ENCODE results near the gene NVL. TPM values are rescaled to one million over a fixed set of nuclear protein-coding genes. Genes with fewer than 3 reads are reported as not detected.

The NVL gene
- polyA plus RNA-seq, 1 donor from 2014 or later: 77.3 TPM

DNA sequence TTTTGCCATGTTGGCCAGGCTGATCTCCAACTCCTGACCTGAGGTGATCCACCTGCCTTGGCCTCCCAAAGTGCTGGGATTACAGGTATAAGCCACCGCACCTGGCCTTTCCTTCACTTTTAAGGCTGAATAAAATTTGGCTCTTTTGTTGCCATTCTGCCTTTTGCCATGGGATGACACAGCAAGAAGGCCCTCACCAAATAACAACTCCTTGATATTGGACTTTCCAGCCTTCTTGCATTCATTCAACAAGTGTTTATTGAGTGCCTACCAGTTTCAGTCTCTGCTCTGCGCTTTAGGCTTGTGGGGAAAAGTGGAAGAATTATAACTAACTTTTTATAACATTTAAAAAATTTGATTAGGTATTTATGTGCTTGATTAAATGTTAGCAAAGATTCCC is 1.9 kb upstream of the NVL start:
- Histone ChIP-seq H3K27ac (ENCODE audit: low read length) (no peak overlapping the region), H3K4me2 (ENCODE audit: low read length) (no peak overlapping the region), H3K9ac (ENCODE audit: low read length) (no peak overlapping the region)

DNA sequence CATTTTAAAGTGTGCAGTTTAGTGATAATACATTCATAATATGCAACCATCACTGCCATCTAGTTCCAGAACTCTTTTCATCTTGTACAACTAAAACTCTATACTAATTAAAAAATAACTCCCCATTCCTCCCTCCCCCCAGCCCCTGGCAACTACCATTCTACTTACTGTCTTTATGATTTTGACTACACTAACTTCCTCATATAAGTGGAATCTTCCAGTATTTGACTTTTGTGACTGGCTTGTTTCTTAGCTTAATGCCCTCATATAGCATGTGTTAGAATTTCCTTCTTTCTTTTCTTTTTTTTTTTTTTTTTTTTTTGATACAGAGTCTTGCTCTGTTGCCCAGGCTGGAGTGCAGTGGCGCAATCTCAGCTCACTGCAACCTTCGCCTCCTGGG is 1.4 kb upstream of the NVL start:
- Histone ChIP-seq H3K36me3 (ENCODE audit: insufficient read depth, low read length) (no peaks in the 10 kb centered on the region), H3F3A (ENCODE audit: insufficient read depth, low read length, poor library complexity, severe bottlenecking) (peaks cover 3% of the 10 kb centered on the region), H4K20me1 (ENCODE audit: insufficient read depth) (no peaks in the 10 kb centered on the region), H3K9me2 (ENCODE audit: insufficient read depth, low read length) (no peaks in the 10 kb centered on the region), H3K79me2 (replicated peaks; ENCODE audit: insufficient read depth, low read length) (peaks cover 25% of the 10 kb centered on the region), H3K4me3 (ENCODE audit: low read length) (no peak overlapping the region), H3K9ac (ENCODE audit: low read length) (no peak overlapping the region), H3K27ac (ENCODE audit: low read length) (no peak overlapping the region), H3K4me2 (ENCODE audit: low read length) (no peak overlapping the region), H3K27me3 (ENCODE audit: insufficient read depth, low read depth, low read length) (no peaks in the 10 kb centered on the region), H2AFZ (ENCODE audit: low read depth, low read length) (no peak overlapping the region), H3K9me3 (ENCODE audit: low read length) (no peaks in the 10 kb centered on the region)
- TF ChIP-seq RAD21 (conservative IDR thresholded peaks at IDR 0.05): no peak
- no peak for TF ChIP-seq EZH2 (IDR thresholded peaks at IDR 0.05; ENCODE audit: borderline replicate concordance, insufficient read depth, low read length, poor library complexity, severe bottlenecking)
- TF ChIP-seq CTCF (IDR thresholded peaks at IDR 0.05; ENCODE audit: poor library complexity, severe bottlenecking): no peak
- TF ChIP-seq EP300 (conservative IDR thresholded peaks at IDR 0.05; ENCODE audit: poor library complexity, severe bottlenecking): no peak
- TF ChIP-seq, protein P1, sequence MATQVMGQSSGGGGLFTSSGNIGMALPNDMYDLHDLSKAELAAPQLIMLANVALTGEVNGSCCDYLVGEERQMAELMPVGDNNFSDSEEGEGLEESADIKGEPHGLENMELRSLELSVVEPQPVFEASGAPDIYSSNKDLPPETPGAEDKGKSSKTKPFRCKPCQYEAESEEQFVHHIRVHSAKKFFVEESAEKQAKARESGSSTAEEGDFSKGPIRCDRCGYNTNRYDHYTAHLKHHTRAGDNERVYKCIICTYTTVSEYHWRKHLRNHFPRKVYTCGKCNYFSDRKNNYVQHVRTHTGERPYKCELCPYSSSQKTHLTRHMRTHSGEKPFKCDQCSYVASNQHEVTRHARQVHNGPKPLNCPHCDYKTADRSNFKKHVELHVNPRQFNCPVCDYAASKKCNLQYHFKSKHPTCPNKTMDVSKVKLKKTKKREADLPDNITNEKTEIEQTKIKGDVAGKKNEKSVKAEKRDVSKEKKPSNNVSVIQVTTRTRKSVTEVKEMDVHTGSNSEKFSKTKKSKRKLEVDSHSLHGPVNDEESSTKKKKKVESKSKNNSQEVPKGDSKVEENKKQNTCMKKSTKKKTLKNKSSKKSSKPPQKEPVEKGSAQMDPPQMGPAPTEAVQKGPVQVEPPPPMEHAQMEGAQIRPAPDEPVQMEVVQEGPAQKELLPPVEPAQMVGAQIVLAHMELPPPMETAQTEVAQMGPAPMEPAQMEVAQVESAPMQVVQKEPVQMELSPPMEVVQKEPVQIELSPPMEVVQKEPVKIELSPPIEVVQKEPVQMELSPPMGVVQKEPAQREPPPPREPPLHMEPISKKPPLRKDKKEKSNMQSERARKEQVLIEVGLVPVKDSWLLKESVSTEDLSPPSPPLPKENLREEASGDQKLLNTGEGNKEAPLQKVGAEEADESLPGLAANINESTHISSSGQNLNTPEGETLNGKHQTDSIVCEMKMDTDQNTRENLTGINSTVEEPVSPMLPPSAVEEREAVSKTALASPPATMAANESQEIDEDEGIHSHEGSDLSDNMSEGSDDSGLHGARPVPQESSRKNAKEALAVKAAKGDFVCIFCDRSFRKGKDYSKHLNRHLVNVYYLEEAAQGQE (IDR thresholded peaks at IDR 0.05; ENCODE audit: borderline replicate concordance): no peak
- no peak for TF ChIP-seq MXI1 (conservative IDR thresholded peaks at IDR 0.05; ENCODE audit: poor library complexity, severe bottlenecking)
- no peak for TF ChIP-seq POLR2AphosphoS5 (IDR thresholded peaks at IDR 0.05)
- no peak for TF ChIP-seq TAF1 (IDR thresholded peaks at IDR 0.05; ENCODE audit: low read depth)
- no peak for TF ChIP-seq SMC3 (conservative IDR thresholded peaks at IDR 0.05; ENCODE audit: poor library complexity)

More for the DNA sequence above, 1.9 kb upstream of the NVL start:
- TF ChIP-seq RAD21 (conservative IDR thresholded peaks at IDR 0.05) (no peak), SMC3 (conservative IDR thresholded peaks at IDR 0.05; ENCODE audit: poor library complexity) (no peak), EZH2 (IDR thresholded peaks at IDR 0.05; ENCODE audit: borderline replicate concordance, insufficient read depth, low read length, poor library complexity, severe bottlenecking) (no peak)
- TF ChIP-seq, protein P1 (IDR thresholded peaks at IDR 0.05; ENCODE audit: borderline replicate concordance): no peak
- H2AFZ ChIP-seq (ENCODE audit: low read depth, low read length): no peak overlapping the region
- H3F3A ChIP-seq (ENCODE audit: insufficient read depth, low read length, poor library complexity, severe bottlenecking): peaks cover 3% of the 10 kb centered on the region
- no peaks in the 10 kb centered on the region for H3K9me3 ChIP-seq (ENCODE audit: low read length)
- no peak overlapping the region for H3K4me3 ChIP-seq (ENCODE audit: low read length)
- no peaks in the 10 kb centered on the region for H4K20me1 ChIP-seq (ENCODE audit: insufficient read depth)
- no peaks in the 10 kb centered on the region for H3K9me2 ChIP-seq (ENCODE audit: insufficient read depth, low read length)
- no peaks in the 10 kb centered on the region for H3K27me3 ChIP-seq (ENCODE audit: insufficient read depth, low read depth, low read length)
- H3K79me2 ChIP-seq (replicated peaks; ENCODE audit: insufficient read depth, low read length): peaks cover 24% of the 10 kb centered on the region
- H3K36me3 ChIP-seq (ENCODE audit: insufficient read depth, low read length): no peaks in the 10 kb centered on the region

All from neural cell (in vitro differentiated cells).